ENCODE data around the gene SBNO2. TPM values are rescaled to one million over a fixed set of nuclear protein-coding genes. Genes with fewer than 3 reads are reported as not detected.

SBNO2 gene
- polyA plus RNA-seq, 3 donors = 0.71 to 75.0 (median 2.6) TPM

GRCh38 chr19:1105873-1106840, 67.9 kb downstream of the SBNO2 start:
- 86% methylated on average over 28 of the region's 32 CpGs for WGBS (ENCODE audit: insufficient coverage)
- Mint-ChIP-seq H3K27me3 (ENCODE audit: low read depth in 3 of 3) (peaks cover 0 to under 1% (median 0%) of the 10 kb centered on the region in 3 donors), H3K4me3 (peak overlapping the region; percentile 43 to 46), H3K9me3 (peaks cover 0 to under 1% (median 0%) of the 10 kb centered on the region in 7 donors), H3K27ac (peak overlapping the region in 3 of 7 donors; percentile 30 to 73 (median 30)), H3K36me3 (peaks cover 13 to 35% of the 10 kb centered on the region in 2 donors), H3K4me1 (peaks cover 38% of the 10 kb centered on the region)
- Histone ChIP-seq H3K9ac (ENCODE audit: insufficient read depth, low read length, poor library complexity, severe bottlenecking) (no peak overlapping the region), H3K4me2 (replicated peaks; ENCODE audit: extremely low read depth, low read length, poor library complexity, severe bottlenecking) (peak overlapping the region; percentile 93), H3K27ac (ENCODE audit: low read depth in 1 of 2, low read length in 2 of 2) (no peak overlapping the region), H2AFZ (ENCODE audit: insufficient read depth, low read depth, low read length, poor library complexity, severe bottlenecking) (no peak overlapping the region), H3K4me1 (ENCODE audit: control insufficient read depth in 1 of 2, insufficient read depth in 2 of 2, low read length in 2 of 2) (peaks cover 48 to 57% of the 10 kb centered on the region in 2 donors), H3K36me3 (replicated peaks in 1 of 2; ENCODE audit: control insufficient read depth in 1 of 2, insufficient read depth in 2 of 2, low read length in 2 of 2) (peaks cover 38 to 49% of the 10 kb centered on the region in 2 donors), H3K27me3 (ENCODE audit: control insufficient read depth in 2 of 2, insufficient read depth in 2 of 2, low read length in 2 of 2) (no peaks in the 10 kb centered on the region), H3K9me3 (replicated peaks in 1 of 2; ENCODE audit: control insufficient read depth in 1 of 2, insufficient read depth in 1 of 2, low read length in 2 of 2) (no peaks in the 10 kb centered on the region), H4K20me1 (ENCODE audit: insufficient read depth, low read length) (peaks cover 60% of the 10 kb centered on the region), H3K4me3 (replicated peaks in 1 of 3; ENCODE audit: low read depth in 2 of 3, low read length in 3 of 3) (peak overlapping the region in 1 of 3 experiments; percentile 86), H3K79me2 (ENCODE audit: insufficient read depth, low read length) (peaks cover 27% of the 10 kb centered on the region)
- intact Hi-C loops (cut with micrococcal nuclease) = loop anchor here in 1 of 2 donors (10.0 kb wide), 2 partner anchors 81 to 139 kb away; partner anchors contain the start of genes ATP5F1D, CNN2, MIDN and RNU6-2
- no peak for DNase-seq
- TF ChIP-seq, protein P1, sequence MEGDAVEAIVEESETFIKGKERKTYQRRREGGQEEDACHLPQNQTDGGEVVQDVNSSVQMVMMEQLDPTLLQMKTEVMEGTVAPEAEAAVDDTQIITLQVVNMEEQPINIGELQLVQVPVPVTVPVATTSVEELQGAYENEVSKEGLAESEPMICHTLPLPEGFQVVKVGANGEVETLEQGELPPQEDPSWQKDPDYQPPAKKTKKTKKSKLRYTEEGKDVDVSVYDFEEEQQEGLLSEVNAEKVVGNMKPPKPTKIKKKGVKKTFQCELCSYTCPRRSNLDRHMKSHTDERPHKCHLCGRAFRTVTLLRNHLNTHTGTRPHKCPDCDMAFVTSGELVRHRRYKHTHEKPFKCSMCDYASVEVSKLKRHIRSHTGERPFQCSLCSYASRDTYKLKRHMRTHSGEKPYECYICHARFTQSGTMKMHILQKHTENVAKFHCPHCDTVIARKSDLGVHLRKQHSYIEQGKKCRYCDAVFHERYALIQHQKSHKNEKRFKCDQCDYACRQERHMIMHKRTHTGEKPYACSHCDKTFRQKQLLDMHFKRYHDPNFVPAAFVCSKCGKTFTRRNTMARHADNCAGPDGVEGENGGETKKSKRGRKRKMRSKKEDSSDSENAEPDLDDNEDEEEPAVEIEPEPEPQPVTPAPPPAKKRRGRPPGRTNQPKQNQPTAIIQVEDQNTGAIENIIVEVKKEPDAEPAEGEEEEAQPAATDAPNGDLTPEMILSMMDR (IDR thresholded peaks at IDR 0.05) = no peak
